ENCODE data around the gene DHRS13. TPM values are rescaled to one million over a fixed set of nuclear protein-coding genes. Genes with fewer than 3 reads are reported as not detected.
A peak's percentile ranks its signal among the peaks of the same experiment; 100 is the strongest.
"Not testable (repeated sequence)": the region's sequence is repeated elsewhere in the genome, so short reads cannot be mapped to it uniquely, and the experiment has no call there.

DHRS13 gene
- total RNA-seq, 2 donors from 2014 or later = 21.3 to 25.3 TPM

DNA sequence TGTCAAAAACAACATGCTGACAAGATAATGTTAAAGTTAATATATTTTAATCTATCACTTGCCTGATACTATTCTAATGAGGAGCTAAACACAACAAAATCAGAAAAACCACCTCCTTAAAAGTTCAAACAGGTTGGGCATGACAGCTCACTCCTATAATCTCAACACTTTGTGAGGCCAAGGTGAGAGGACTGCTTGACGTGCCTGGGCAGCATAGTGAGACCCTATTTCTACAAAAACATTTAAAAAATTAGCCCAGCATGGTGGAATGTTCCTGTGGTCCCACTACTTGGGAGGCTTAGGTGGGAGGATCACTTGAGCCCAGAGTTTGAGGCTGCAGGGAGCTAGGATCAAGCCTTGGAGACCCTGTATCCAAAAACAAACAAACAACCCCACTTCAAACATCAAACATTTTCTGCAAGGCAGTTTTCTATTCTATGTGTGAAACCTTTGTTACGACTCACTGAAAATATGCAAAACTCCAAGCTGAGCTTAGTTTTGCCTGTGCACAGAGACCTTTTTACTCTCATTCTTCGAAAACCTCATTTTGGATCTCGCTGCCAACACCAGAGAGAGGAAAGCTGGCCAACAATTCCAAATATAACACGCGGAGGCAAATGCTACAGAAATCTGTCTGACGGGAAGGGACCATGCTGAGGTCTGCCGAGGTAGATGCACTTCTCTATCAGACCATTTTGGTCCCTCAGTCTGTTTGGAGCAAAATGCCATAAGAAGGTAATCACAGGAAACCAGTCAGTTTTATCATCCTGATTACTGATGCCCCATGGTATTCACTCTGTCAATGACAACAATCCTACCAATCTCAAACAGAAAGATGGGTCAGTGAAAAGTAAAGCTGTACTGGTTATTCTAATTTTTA lies 42.2 kb upstream of the DHRS13 start:
- H3K4me1 Mint-ChIP-seq (ENCODE audit: low read depth) = peaks cover 83% of the 10 kb centered on the region
- peak overlapping the region; percentile 91 to 96 for H3K4me3 Mint-ChIP-seq
- DNase-seq = no peak
- ATAC-seq (replicated peaks in 1 of 2) = no peak
- peak overlapping the region; percentile 92 for H3K27ac Mint-ChIP-seq
- peaks cover 9 to 49% of the 10 kb centered on the region in 2 donors for H3K36me3 Mint-ChIP-seq (ENCODE audit: insufficient read depth in 2 of 2)
- no peaks in the 10 kb centered on the region for H3K27me3 Mint-ChIP-seq (ENCODE audit: low read depth)
- H3K9me3 Mint-ChIP-seq = no peaks in the 10 kb centered on the region

DNA sequence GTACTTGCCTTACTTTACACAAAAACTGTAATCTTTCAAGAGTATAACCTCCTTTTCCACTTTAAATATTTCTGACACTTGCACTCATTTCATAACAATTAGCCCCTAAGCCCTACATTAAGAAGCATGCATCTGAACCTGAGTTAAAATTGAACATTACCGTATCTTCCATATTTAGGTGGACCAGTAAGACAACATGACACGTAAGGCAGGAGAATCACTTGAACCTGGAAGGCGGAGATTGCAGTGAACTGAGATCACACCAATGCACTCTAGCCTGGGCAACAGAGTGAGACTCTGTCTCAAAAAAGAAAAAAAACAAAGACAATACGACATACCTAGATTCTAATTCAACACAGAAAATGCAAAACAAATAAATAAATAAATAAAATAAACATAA lies 41.5 kb upstream of the DHRS13 start:
- ATAC-seq (replicated peaks in 1 of 2) = no peak
- H3K4me3 Mint-ChIP-seq = peak overlapping the region; percentile 6 to 10
- H3K4me1 Mint-ChIP-seq (ENCODE audit: low read depth) = peaks cover 89% of the 10 kb centered on the region
- H3K27ac Mint-ChIP-seq = no peak overlapping the region
- peaks cover 9 to 53% of the 10 kb centered on the region in 2 donors for H3K36me3 Mint-ChIP-seq (ENCODE audit: insufficient read depth in 2 of 2)
- no peaks in the 10 kb centered on the region for H3K9me3 Mint-ChIP-seq
- H3K27me3 Mint-ChIP-seq (ENCODE audit: low read depth) = no peaks in the 10 kb centered on the region
- no peak for DNase-seq

DNA sequence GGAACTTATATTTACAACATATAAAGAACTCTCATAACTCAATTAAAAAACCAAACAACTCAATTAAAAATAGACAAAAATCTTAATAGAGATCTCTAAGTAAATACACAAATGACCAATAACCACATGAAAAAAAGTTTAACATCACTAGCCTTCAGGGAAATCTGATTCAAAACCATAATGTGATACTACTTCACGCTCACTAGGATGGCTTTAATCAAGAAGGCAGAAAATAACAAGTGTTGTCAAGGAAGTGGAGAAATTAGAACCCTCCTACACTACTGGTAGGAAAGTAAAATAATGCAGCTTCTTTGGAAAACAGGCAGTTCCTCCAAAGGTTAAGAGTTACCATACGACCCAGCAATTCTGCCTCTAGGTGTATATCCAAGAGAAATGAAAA lies 40.0 kb upstream of the DHRS13 start:
- no peak for DNase-seq
- peaks cover 92% of the 10 kb centered on the region for H3K4me1 Mint-ChIP-seq (ENCODE audit: low read depth)
- no peaks in the 10 kb centered on the region for H3K27me3 Mint-ChIP-seq (ENCODE audit: low read depth)
- no peaks in the 10 kb centered on the region for H3K9me3 Mint-ChIP-seq
- ATAC-seq (replicated peaks in 1 of 2) = no peak
- peaks cover 9 to 45% of the 10 kb centered on the region in 2 donors for H3K36me3 Mint-ChIP-seq (ENCODE audit: insufficient read depth in 2 of 2)
- no peak overlapping the region for H3K4me3 Mint-ChIP-seq
- no peak overlapping the region for H3K27ac Mint-ChIP-seq

DNA sequence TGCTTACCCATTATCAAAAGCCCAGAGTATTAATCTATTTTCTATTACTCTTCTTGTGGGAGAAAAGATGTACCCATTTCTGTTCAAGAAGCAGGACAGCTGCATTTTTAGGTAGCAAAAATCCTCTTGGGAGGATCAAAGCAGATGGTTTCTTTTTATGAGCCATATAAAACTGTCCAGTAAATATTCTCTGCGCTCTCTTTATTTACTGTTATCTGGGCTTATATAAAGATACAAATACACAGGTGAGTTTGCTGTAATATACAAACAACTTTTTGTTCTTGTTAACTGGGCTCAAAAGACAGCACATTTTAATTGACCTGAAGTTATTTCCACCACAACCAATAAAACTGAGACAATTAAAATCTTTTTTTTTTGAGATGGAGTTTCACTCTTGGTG lies 38.4 kb upstream of the DHRS13 start:
- ATAC-seq (replicated peaks in 1 of 2) = no peak
- Mint-ChIP-seq H3K36me3 (ENCODE audit: insufficient read depth in 2 of 2) (peaks cover 9 to 38% of the 10 kb centered on the region in 2 donors), H3K27me3 (ENCODE audit: low read depth) (no peaks in the 10 kb centered on the region)

DNA sequence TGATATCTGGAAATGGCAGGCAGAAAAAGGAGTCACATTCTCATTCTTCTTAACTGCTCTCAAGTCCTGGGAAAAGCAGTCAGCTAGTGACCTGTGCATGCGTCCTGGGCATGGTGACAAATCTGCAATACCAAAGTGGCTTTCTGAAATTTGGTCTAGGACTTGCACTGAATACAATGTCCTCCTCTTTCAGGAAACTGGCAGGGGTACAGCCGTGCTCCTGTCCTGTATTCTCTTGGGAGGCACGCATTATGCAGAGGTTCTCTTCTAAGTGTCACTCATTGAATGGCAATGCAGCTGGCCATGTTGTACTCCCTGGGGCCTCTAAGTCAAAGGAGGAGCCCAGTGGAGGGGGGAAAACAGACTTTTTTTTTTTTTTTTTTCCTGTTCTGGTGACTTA lies 37.8 kb upstream of the DHRS13 start:
- H3K4me3 Mint-ChIP-seq = peak overlapping the region in 1 of 2 donors; percentile 52
- no peak overlapping the region for H3K27ac Mint-ChIP-seq
- peaks cover 6 to 37% of the 10 kb centered on the region in 2 donors for H3K36me3 Mint-ChIP-seq (ENCODE audit: insufficient read depth in 2 of 2)
- no peak for DNase-seq
- H3K9me3 Mint-ChIP-seq = no peaks in the 10 kb centered on the region
- no peak for ATAC-seq (replicated peaks in 1 of 2)
- H3K4me1 Mint-ChIP-seq (ENCODE audit: low read depth) = peaks cover 90% of the 10 kb centered on the region
- H3K27me3 Mint-ChIP-seq (ENCODE audit: low read depth) = no peaks in the 10 kb centered on the region

More for the DNA sequence above, 38.4 kb upstream of the DHRS13 start:
- no peaks in the 10 kb centered on the region for H3K9me3 Mint-ChIP-seq
- no peak for DNase-seq
- peak overlapping the region in 1 of 2 donors; percentile 52 for H3K4me3 Mint-ChIP-seq
- peaks cover 90% of the 10 kb centered on the region for H3K4me1 Mint-ChIP-seq (ENCODE audit: low read depth)
- H3K27ac Mint-ChIP-seq = no peak overlapping the region

DNA sequence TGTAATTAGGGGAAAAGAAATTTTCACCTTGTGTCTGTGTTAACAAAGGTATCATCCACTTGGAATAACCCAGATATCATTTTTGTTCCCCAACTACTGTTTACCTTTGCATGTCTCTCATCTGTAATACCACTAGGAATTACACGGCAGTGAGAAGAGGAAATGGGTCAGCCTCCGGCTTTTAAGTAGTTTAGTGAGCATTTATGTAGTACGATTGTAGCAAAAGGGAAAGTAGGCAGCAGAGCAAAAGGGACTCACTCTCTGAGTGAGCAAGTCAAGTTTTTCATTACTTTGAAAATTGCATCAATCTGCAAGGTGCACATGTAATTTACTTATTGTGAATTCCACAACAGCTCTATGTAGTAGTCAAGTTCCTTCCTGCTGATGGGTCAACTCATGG lies 37.3 kb upstream of the DHRS13 start:
- H3K27ac Mint-ChIP-seq = peak overlapping the region; percentile 58
- no peaks in the 10 kb centered on the region for H3K9me3 Mint-ChIP-seq
- peak overlapping the region in 1 of 2 donors; percentile 52 for H3K4me3 Mint-ChIP-seq
- H3K36me3 Mint-ChIP-seq (ENCODE audit: insufficient read depth in 2 of 2) = peaks cover 5 to 35% of the 10 kb centered on the region in 2 donors
- ATAC-seq (replicated peaks in 1 of 2) = peak in 1 of 2 donors; percentile 48
- H3K27me3 Mint-ChIP-seq (ENCODE audit: low read depth) = no peaks in the 10 kb centered on the region
- no peak for DNase-seq
- H3K4me1 Mint-ChIP-seq (ENCODE audit: low read depth) = peaks cover 88% of the 10 kb centered on the region

DNA sequence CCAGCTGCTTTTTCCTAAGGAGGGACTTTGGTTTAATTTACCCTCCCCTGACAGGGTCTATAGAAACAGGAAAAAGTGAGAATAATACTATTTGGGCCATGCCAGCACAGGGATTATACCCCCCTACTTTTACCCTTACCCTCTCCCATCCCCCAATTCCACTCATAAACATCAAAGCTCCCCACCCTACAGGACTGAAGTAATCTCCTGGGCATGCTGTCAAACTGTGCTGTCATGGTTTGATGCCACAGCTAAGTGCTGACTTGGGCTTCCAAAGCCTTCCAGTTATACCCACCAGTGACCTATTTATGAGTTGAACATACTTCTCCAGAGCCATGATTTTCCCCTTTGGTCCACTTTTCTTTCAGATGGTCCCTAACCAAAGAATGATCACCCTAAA lies 35.7 kb upstream of the DHRS13 start:
- Mint-ChIP-seq H3K27me3 (ENCODE audit: low read depth) (no peaks in the 10 kb centered on the region), H3K4me1 (ENCODE audit: low read depth) (peaks cover 85% of the 10 kb centered on the region), H3K4me3 (no peak overlapping the region), H3K36me3 (ENCODE audit: insufficient read depth in 2 of 2) (peaks cover 2 to 30% of the 10 kb centered on the region in 2 donors), H3K9me3 (no peaks in the 10 kb centered on the region), H3K27ac (peak overlapping the region; percentile 76)
- ATAC-seq (replicated peaks in 1 of 2) (no peak), DNase-seq (no peak)

DNA sequence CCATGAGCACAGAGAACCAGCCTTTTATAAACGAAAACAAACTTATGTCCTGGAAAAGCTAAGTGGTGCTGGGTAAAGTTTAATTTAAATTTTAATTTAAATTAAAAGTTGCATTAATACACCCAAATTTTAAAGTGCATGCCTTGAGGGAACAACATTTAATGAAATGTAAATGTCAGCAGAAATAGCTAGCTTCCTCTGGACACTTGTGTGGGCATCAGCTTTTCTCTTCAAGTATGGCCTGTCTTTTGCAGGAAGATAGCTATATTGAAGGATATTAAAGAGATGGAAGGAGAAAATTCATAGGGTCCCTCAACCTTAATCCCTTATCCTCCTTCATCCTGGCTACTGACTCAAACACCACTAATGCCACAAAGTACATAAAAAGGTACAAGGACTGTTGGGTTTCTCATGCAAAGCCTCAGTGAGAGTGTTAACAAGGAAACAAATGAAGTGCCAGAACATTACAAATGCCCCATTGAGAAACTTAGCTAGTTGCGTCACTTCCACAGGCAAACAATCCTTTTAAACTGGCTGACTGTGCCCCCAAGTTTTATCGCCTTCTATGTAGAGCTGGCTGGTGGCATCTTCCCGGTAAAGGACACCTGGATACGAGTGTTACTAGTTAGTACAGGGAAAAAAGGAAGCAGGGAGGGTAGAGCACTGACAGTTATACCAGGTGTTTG lies 34.3 kb upstream of the DHRS13 start:
- ATAC-seq (replicated peaks in 1 of 2) = no peak
- Mint-ChIP-seq H3K4me3 (peak overlapping the region in 1 of 2 donors; percentile 41), H3K9me3 (no peaks in the 10 kb centered on the region), H3K27me3 (ENCODE audit: low read depth) (no peaks in the 10 kb centered on the region), H3K4me1 (ENCODE audit: low read depth) (peaks cover 75% of the 10 kb centered on the region), H3K27ac (no peak overlapping the region), H3K36me3 (ENCODE audit: insufficient read depth in 2 of 2) (peaks cover 0 to 23% of the 10 kb centered on the region in 2 donors)
- no peak for DNase-seq

DNA sequence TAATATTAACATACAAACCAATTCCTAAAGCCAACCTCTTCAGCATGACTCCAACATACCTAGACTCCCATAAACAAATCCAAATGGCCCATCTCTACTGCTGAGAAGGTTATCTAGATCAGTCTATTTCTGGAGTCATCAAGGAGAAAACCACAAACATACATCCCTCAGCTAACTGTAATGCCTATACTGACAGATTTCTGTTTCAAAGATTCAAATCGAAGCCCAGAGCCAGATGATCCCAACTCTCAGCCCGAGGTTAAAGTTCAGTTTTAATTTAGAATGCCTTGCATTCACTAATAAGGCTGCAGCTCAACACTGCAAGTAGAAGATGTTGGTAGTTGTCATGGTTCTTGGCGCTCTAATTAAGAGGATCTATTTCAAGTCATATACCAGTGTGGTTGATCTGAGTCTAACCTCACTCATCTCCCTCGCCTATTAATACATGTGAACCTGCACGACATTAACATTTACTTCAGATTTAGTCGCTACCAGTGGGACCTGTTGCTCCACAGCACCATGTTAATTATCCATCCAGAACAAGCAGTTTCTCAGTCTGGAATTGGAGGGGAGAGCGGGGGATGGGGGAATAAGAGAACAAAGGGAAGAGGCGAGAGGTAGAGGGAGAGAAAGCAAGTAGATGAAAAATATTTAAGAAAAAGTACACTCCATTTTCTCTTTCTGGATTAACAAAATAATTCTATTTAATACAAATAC lies 33.0 kb upstream of the DHRS13 start:
- no peak for ATAC-seq (replicated peaks in 1 of 2)
- peaks cover 0 to 21% of the 10 kb centered on the region in 2 donors for H3K36me3 Mint-ChIP-seq (ENCODE audit: insufficient read depth in 2 of 2)

DNA sequence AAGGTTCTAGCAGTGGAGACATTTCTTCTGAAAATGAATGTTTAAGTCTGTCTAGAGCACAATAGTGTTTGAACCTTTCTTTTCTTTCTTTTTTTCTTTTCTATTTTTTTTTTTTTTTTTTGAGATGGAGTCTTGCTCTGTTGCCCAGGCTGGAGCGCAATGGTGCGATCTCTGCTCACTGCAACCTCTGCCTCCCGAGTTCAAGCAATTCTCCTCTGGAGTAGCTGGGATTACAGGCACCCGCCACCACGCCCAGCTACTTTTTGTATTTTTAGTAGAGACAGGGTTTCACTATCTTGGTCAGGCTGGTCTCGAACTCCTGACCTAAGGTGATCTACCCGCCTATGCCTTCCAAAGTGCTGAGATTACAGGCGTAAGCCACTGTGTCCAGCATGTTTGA lies 31.6 kb upstream of the DHRS13 start:
- H3K4me3 Mint-ChIP-seq = not testable (repeated sequence)

More for the DNA sequence above, 33.0 kb upstream of the DHRS13 start:
- no peak for DNase-seq
- peak overlapping the region; percentile 63 for H3K27ac Mint-ChIP-seq
- H3K9me3 Mint-ChIP-seq = no peaks in the 10 kb centered on the region
- no peak overlapping the region for H3K4me3 Mint-ChIP-seq
- H3K4me1 Mint-ChIP-seq (ENCODE audit: low read depth) = peaks cover 71% of the 10 kb centered on the region
- H3K27me3 Mint-ChIP-seq (ENCODE audit: low read depth) = no peaks in the 10 kb centered on the region

DNA sequence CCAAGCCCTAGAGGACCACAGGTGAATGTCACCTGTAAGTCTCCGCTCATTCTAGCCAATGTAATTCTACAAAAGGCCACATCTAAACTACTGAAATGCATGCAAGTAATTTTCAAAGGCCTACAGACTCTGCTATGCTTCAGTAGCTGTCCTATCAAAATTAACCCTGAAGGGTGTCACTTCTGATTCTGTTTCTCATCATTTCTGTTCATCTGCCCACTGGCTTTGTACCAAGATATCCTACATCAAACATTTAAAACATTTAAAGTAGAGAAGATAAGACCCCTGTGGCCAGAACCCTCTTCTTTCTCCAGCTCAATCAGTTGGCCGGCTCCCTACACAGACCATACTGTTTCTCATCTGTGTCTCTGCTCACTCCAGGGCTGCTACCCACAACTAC lies 26.9 kb upstream of the DHRS13 start:
- Mint-ChIP-seq H3K4me1 (ENCODE audit: low read depth) (peaks cover 69% of the 10 kb centered on the region), H3K4me3 (no peak overlapping the region), H3K27me3 (ENCODE audit: low read depth) (no peaks in the 10 kb centered on the region), H3K36me3 (ENCODE audit: insufficient read depth in 2 of 2) (peaks cover 31 to 51% of the 10 kb centered on the region in 2 donors), H3K9me3 (peaks cover 3 to 13% of the 10 kb centered on the region in 2 donors), H3K27ac (peak overlapping the region; percentile 1)
- no peak for ATAC-seq (replicated peaks in 1 of 2)
- no peak for DNase-seq

More for the DNA sequence above, 31.6 kb upstream of the DHRS13 start:
- H3K36me3 Mint-ChIP-seq (ENCODE audit: insufficient read depth in 2 of 2) = peaks cover 8 to 24% of the 10 kb centered on the region in 2 donors
- H3K4me1 Mint-ChIP-seq (ENCODE audit: low read depth) = peaks cover 68% of the 10 kb centered on the region
- ATAC-seq (replicated peaks in 1 of 2); H3K27me3 Mint-ChIP-seq (ENCODE audit: low read depth); DNase-seq; H3K9me3 Mint-ChIP-seq; H3K27ac Mint-ChIP-seq: not testable (repeated sequence)

DNA sequence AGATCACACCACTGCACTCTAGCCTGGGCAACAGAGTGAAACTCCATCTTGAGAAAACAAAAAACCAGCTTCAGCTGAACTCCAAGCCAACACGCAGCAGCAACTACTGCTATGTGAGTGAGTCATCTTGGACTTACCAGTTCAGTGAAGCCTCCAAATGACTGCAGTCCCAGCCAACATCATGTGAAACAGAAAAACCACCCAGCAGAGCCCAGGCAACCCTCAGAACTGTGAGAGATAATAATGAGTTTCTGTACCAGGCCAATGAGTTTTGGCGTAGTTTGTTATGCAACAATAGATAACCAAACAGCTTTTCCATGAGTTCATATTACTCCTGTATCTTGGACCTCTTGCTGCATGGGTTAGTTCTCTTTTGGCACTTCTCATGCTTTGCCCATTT lies 25.2 kb upstream of the DHRS13 start:
- peak; percentile 39 to 68 for DNase-seq
- ATAC-seq (replicated peaks in 1 of 2) = peak; percentile 77 to 85
- H3K4me1 Mint-ChIP-seq (ENCODE audit: low read depth) = peaks cover 71% of the 10 kb centered on the region
- H3K4me3 Mint-ChIP-seq = no peak overlapping the region
- H3K36me3 Mint-ChIP-seq (ENCODE audit: insufficient read depth in 2 of 2) = peaks cover 39 to 62% of the 10 kb centered on the region in 2 donors
- no peak overlapping the region for H3K27ac Mint-ChIP-seq
- peaks cover 3 to 13% of the 10 kb centered on the region in 2 donors for H3K9me3 Mint-ChIP-seq
- no peaks in the 10 kb centered on the region for H3K27me3 Mint-ChIP-seq (ENCODE audit: low read depth)

DNA sequence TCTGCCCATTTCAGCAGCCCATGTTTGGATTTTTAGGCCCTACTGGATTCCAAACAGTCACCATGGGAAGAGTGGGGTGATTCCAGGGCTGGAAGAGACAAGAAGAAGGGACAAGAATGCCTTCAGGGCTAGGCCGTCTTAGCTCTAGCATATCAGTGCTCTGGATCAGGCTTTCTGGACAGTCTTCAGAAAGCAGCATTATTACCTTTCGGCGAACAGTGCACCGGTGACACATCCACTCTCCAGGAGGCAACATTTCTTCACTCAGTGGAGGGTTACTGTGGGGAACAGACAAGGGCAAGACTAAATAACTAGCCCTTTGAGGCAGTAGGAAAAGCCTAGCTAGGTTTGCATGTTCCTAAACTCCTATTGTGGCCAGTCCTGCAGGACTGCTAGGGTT lies 23.9 kb upstream of the DHRS13 start:
- Mint-ChIP-seq H3K27me3 (ENCODE audit: low read depth) (no peaks in the 10 kb centered on the region), H3K9me3 (peaks cover 3 to 13% of the 10 kb centered on the region in 2 donors), H3K36me3 (ENCODE audit: insufficient read depth in 2 of 2) (peaks cover 39 to 64% of the 10 kb centered on the region in 2 donors), H3K4me1 (ENCODE audit: low read depth) (peaks cover 71% of the 10 kb centered on the region), H3K27ac (peak overlapping the region; percentile 67), H3K4me3 (no peak overlapping the region)
- ATAC-seq (replicated peaks in 1 of 2) (no peak), DNase-seq (no peak)
